Hair follicular keratinocyte (primary cell): ENCODE measurements around the gene REPIN1. TPM values are rescaled to one million over a fixed set of nuclear protein-coding genes. Genes with fewer than 3 reads are reported as not detected.

Experiments used
- total RNA-seq: library from RNA; depleted of rRNA; stranded (reverse); fragments of >200 nt; gene quantifications from 2 replicates; pipeline ENCODE4 v1.2.3, GENCODE V29; 2015

REPIN1 gene
- total RNA-seq: 28.5 and 36.2 TPM in 2 replicates

DNA sequence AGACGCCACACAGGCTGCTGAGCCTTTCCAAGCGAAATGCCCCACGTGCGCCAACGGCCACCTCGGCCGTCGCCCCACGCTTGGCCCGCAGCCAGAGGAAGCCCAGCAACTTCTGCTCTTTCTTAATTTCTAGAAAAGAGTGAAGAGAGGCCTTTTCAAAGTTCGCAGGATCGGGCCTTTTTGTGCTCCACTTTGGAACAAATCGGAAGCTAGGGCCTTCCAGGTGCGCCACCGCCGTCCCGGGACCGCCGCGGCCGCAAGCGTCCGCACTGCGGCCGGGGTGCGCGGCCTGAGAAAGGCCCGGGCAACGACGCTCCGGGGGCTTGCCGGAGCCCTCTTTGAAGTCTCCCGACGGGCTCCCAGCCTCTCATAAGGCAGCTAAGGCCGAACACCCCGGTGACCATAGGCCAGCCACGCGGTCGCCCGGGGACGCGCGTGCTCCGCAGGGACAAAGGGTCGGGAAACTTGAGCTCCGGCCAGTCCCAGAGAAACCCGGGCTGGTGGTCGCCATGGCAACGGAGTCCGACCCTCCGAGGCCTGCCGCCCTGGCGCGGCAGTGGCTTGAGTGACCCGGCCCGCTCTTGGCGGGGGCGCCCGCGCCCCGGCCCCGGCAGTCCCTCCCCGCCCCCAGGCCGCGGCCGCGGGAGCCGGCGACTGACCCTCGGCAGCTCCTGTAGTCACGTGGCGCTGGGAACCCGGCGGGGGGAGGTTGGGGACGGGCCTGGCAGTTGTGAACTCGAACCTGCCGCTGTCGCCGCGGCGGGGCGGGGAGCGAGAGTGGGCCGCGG lies at the start of gene REPIN1:
Gene REPIN1, plus strand, starts transcription at position 727 of the 788 bp plus-strand sequence. CDS start 890 bp downstream, outside the sequence.

DNA sequence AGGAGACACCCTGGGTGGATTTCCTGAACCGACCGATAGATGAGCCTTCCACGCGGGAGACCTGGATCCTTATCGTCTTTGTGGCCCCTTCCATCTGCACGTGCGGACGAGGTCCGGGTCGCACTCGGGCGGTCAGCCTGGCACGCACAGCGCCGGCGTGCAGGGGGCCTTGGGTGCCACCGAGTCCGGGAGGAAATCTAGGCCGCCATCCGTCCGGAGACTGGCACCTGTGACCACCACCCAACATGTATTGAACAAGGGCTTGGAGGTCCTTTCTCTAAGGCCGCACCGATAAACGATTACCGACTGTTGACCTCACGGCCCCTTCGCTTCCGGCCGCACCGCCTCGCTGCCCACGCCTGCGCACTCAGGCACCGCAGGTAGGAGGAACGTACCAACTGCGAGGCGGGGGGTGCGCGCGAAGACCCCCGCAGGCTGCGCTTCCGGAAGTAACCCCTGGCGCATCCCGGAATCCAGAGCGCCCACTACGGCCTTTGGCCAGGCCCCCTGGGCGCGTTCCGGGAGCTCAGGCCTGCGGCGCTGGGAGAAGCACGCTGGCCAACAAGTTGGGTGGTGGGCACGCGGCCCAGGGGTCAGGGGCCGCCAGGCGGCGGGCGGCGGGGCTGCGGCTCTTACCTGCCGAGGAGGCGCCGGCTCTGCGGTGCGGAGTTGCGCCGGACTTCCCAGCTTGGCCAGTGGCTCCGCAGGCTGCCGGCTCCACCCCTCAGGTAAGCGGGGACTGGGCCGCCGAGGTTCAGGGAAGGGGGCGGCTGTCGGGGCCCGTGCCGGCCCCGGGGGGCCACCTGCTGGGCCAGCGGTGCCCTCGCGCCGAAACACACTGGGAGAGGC lies 45.6 kb upstream of the REPIN1 start, which contains the start of the genes ACTR3C and LRRC61:
Gene ACTR3C, minus strand, starts transcription at position 713 of the 849 bp plus-strand sequence. CDS start 28,249 bp downstream, outside the sequence.
Gene LRRC61, plus strand, starts transcription at position 523 of the 849 bp plus-strand sequence. CDS start 13,507 bp downstream, outside the sequence.

DNA sequence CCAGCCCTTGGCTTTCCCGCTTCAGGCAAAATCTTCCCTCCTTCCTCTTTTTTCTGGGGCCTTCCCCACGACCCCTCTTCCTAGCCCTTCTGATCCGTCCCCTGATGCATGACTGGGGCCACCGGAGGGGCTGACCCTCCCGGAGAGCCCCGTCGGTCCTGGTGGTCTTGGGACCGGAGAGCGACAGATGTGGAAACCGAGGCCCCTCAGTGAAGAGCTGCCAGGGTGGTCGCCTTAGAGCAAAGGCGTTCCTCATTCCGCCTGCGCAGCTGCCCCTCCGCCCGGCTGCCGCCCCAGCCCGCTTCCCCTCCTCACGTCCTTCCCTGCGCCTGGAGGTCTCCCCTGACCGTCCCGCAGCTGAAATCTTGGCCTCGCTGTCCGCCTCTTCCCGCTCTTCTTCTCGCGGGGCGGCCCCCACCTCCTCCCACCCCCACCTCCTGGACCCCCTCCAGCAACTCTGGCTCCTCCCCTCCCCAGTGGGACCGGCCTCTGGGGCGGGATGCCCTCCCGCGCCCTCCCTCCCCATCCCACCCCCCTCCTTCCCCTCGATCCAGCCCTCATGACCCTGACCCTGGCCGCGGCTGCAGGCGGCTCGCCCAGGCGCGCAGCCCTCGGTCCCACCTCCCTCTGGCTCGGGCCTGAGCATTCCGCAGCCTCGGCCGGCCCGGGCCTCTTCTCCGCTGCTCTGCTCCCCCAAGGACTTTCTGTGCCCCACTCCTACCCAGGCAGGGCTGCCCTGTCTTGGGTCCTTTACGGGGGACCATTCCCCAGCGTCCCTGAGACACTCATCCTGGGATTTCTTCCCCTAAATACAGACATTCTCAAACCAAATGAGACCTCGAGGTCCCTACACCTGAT lies 27.1 kb upstream of the REPIN1 start, which contains the start of gene RARRES2:
Gene RARRES2, minus strand, starts transcription at position 367 of the 858 bp plus-strand sequence. CDS start 1,020 bp downstream, outside the sequence.

GRCh38 chr7:150378853-150379440 lies 10.3 kb downstream of the REPIN1 start, which contains the start of gene ZNF775:
Gene ZNF775 (plus strand): TSS chr7:150379330. CDS start chr7:150388471, 9,141 bp downstream.

Other genes starting within 250 kb of the REPIN1 start
- 24.4 and 31.5 TPM in 2 replicates for gene LRRC61, start 45.5 kb upstream of the REPIN1 start, total RNA-seq
- 2.0 and 2.8 TPM in 2 replicates for gene ACTR3C, start 45.3 kb upstream of the REPIN1 start, total RNA-seq
- not detected in 2 replicates for gene RARRES2, start 27.2 kb upstream of the REPIN1 start, total RNA-seq
- gene ZNF775, start 10.5 kb downstream of the REPIN1 start, total RNA-seq: 3.7 and 4.6 TPM in 2 replicates
- gene GIMAP8, start 81.8 kb downstream of the REPIN1 start, total RNA-seq: 0.19 TPM in 1 of 2 replicates, not detected in the other
- gene GIMAP7, start 146.1 kb downstream of the REPIN1 start, total RNA-seq: not detected in 2 replicates
- gene GIMAP4, start 198.6 kb downstream of the REPIN1 start, total RNA-seq: not detected in 2 replicates